ENCODE measurements around the gene RBKS. TPM values are rescaled to one million over a fixed set of nuclear protein-coding genes. Genes with fewer than 3 reads are reported as not detected.

Gene RBKS
- total RNA-seq, 1 donor from 2014 or later, result 1.2 TPM

DNA sequence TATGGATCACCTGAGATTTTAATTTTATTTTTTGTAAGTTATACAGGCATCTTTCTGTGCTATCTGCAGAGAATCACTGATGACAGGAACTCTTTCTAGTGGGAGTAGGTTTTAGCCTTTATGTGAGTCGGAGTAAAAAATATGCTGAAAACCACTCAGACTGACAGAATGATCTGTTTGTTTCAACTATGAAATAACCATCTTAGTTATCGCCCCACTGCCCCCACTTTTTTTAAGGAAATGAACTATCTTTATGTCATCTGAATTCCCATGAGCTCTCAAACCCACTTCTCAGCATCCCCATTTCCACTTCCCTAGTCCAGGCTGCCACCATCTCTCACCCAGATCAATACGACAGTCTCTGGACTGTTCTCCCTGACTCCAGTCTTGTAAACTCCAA, 79.7 kb downstream of the RBKS start:
- H3K4me1 Mint-ChIP-seq (ENCODE audit: low read depth, unreplicated experiment), result peaks cover 2% of the 10 kb centered on the region
- no peak overlapping the region for H3K27ac Mint-ChIP-seq (ENCODE audit: unreplicated experiment)
- no peaks in the 10 kb centered on the region for H3K9me3 Mint-ChIP-seq (ENCODE audit: unreplicated experiment)
- H3K4me3 Mint-ChIP-seq (ENCODE audit: unreplicated experiment), result no peak overlapping the region
- H3K27me3 Mint-ChIP-seq (ENCODE audit: unreplicated experiment), result peaks cover 2% of the 10 kb centered on the region
- no peak for DNase-seq
- no peaks in the 10 kb centered on the region for H3K36me3 Mint-ChIP-seq (ENCODE audit: unreplicated experiment)
- TF ChIP-seq, protein P1, sequence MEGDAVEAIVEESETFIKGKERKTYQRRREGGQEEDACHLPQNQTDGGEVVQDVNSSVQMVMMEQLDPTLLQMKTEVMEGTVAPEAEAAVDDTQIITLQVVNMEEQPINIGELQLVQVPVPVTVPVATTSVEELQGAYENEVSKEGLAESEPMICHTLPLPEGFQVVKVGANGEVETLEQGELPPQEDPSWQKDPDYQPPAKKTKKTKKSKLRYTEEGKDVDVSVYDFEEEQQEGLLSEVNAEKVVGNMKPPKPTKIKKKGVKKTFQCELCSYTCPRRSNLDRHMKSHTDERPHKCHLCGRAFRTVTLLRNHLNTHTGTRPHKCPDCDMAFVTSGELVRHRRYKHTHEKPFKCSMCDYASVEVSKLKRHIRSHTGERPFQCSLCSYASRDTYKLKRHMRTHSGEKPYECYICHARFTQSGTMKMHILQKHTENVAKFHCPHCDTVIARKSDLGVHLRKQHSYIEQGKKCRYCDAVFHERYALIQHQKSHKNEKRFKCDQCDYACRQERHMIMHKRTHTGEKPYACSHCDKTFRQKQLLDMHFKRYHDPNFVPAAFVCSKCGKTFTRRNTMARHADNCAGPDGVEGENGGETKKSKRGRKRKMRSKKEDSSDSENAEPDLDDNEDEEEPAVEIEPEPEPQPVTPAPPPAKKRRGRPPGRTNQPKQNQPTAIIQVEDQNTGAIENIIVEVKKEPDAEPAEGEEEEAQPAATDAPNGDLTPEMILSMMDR (IDR thresholded peaks at IDR 0.05; ENCODE audit: partially characterized antibody, unreplicated experiment), result no peak

DNA sequence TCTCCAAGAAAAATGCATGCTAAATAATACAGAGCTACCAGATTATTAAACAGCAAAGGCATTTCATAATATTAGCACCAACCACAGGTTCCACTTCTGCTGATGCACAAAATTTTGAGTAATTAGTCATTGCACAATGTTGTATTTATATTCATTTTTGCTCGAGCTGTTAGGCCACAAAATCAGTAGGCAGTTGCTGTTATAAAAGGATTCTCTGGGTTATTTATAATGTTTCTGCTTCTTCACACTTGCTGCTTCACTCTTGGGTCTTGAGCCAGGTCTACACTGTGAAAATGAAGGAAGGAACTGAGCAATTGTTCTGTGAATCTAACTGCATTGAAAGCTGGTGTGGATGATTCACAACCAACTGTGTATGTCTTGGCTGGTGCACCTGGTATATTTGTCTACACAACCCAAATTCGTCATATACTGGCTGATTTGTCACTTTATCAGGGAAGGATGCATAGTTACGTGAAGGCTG, 80.4 kb downstream of the RBKS start:
- Mint-ChIP-seq H3K36me3 (ENCODE audit: unreplicated experiment) (no peaks in the 10 kb centered on the region), H3K4me1 (ENCODE audit: low read depth, unreplicated experiment) (peaks cover 2% of the 10 kb centered on the region), H3K27me3 (ENCODE audit: unreplicated experiment) (peaks cover 2% of the 10 kb centered on the region), H3K9me3 (ENCODE audit: unreplicated experiment) (no peaks in the 10 kb centered on the region), H3K4me3 (ENCODE audit: unreplicated experiment) (no peak overlapping the region), H3K27ac (ENCODE audit: unreplicated experiment) (no peak overlapping the region)
- DNase-seq, result no peak
- TF ChIP-seq, protein P1 (IDR thresholded peaks at IDR 0.05; ENCODE audit: partially characterized antibody, unreplicated experiment), result no peak

DNA sequence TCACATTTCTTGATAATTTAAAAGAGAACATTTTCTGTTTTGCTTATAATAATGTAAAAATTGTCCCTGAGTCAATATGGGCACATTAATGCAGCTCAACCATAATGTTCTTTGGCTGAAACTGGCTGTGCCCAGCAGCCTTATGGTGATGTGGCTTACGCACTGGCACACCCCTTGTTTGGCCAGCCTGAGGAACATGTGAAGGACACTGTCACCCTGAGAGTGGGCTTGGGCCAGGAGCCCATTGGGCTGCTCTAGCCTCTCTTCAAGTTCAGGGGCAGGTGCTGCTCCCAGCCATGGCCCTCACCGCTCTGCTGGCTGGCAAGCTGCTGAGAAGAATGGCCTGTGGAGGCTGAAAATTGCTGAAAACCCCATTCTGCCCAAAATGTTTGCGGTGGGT, 81.2 kb downstream of the RBKS start:
- TF ChIP-seq, protein P1 (IDR thresholded peaks at IDR 0.05; ENCODE audit: partially characterized antibody, unreplicated experiment), result no peak

DNA sequence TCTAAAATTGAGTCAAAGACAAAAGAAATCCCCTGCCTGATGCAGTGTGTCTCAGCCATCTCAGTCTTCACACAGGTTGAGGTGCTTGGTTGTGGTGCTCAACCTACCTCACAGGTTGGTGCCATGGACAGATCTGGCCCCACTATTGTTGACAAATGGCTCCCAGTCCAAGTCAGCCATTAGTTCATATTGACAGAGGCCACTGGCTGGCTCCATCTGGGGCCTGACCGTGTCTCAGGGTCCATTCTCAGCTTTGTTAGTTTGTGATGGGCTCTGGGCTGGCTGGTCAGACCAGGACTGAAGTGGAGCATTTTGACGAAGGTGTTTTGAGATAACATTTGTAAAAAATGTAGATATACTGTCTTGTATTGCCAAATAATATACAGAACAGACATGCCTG, 81.8 kb downstream of the RBKS start:
- TF ChIP-seq, protein P1 (IDR thresholded peaks at IDR 0.05; ENCODE audit: partially characterized antibody, unreplicated experiment), result no peak
- Mint-ChIP-seq H3K36me3 (ENCODE audit: unreplicated experiment) (no peaks in the 10 kb centered on the region), H3K27me3 (ENCODE audit: unreplicated experiment) (peaks cover 2% of the 10 kb centered on the region), H3K27ac (ENCODE audit: unreplicated experiment) (no peak overlapping the region), H3K4me3 (ENCODE audit: unreplicated experiment) (no peak overlapping the region), H3K9me3 (ENCODE audit: unreplicated experiment) (no peaks in the 10 kb centered on the region), H3K4me1 (ENCODE audit: low read depth, unreplicated experiment) (peaks cover 2% of the 10 kb centered on the region)
- DNase-seq, result no peak

More for the DNA sequence above, 81.2 kb downstream of the RBKS start:
- H3K27ac Mint-ChIP-seq (ENCODE audit: unreplicated experiment), result no peak overlapping the region
- DNase-seq, result no peak
- H3K4me1 Mint-ChIP-seq (ENCODE audit: low read depth, unreplicated experiment), result peaks cover 2% of the 10 kb centered on the region
- no peaks in the 10 kb centered on the region for H3K9me3 Mint-ChIP-seq (ENCODE audit: unreplicated experiment)
- peaks cover 2% of the 10 kb centered on the region for H3K27me3 Mint-ChIP-seq (ENCODE audit: unreplicated experiment)
- H3K4me3 Mint-ChIP-seq (ENCODE audit: unreplicated experiment), result no peak overlapping the region
- H3K36me3 Mint-ChIP-seq (ENCODE audit: unreplicated experiment), result no peaks in the 10 kb centered on the region

DNA sequence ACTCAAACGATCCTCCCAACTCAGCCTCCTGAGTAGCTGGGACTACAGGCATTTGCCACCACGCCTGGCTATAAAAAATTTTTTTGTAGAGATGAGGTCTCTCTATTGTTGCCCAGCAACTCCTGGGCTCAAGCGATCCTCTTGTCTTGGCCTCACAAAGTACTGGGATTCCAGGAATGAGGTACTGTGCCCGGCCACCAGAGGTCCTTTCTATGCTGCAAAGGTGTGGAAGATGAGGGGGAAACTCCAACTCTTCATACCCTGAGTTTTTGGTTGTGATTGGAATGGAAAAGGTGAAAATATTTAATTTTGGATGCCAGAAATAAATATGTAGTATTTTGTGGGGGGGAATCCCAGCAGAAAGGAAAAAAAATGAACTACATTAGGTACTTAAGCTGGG, 82.7 kb downstream of the RBKS start:
- no peak overlapping the region for H3K27ac Mint-ChIP-seq (ENCODE audit: unreplicated experiment)
- H3K4me1 Mint-ChIP-seq (ENCODE audit: low read depth, unreplicated experiment), result peaks cover 2% of the 10 kb centered on the region
- H3K4me3 Mint-ChIP-seq (ENCODE audit: unreplicated experiment), result no peak overlapping the region
- no peaks in the 10 kb centered on the region for H3K36me3 Mint-ChIP-seq (ENCODE audit: unreplicated experiment)
- TF ChIP-seq, protein P1 (IDR thresholded peaks at IDR 0.05; ENCODE audit: partially characterized antibody, unreplicated experiment), result peak; percentile 34
- peak; percentile 24 for DNase-seq
- peaks cover 2% of the 10 kb centered on the region for H3K27me3 Mint-ChIP-seq (ENCODE audit: unreplicated experiment)
- no peaks in the 10 kb centered on the region for H3K9me3 Mint-ChIP-seq (ENCODE audit: unreplicated experiment)

All from glutamatergic neuron (in vitro differentiated cells).